Smooth muscle cell (in vitro differentiated cells): ENCODE measurements around the gene CNTNAP2. TPM values are rescaled to one million over a fixed set of nuclear protein-coding genes. Genes with fewer than 3 reads are reported as not detected.

Experiments used
- DNase-seq: peaks from one replicate; lab custom pipeline; 2025; ENCODE audit not compliant: unreplicated experiment; lab: John Stamatoyannopoulos, UW
- H2AFZ ChIP-seq: fragments of 200-600 bp; sonication (generic); 2 replicates; pipeline ENCODE4 v1.6.0; 2016; ENCODE audit warnings: antibody characterized with exemption, low read depth, mild to moderate bottlenecking
- H3F3A ChIP-seq: fragments of 200-600 bp; sonication (generic); 2 replicates; pipeline ENCODE4 v1.6.0; 2017; ENCODE audit warnings: antibody characterized with exemption, low read depth
- H3K27ac ChIP-seq: fragments of 200-600 bp; sonication (generic); 2 replicates; pipeline ENCODE4 v1.5.1; 2016; ENCODE audit warnings: low read depth, mild to moderate bottlenecking
- H3K27me3 ChIP-seq: fragments of 200-600 bp; sonication (generic); 2 replicates; pipeline ENCODE4 v1.6.1; 2016; ENCODE audit warnings: low read depth, mild to moderate bottlenecking
- H3K36me3 ChIP-seq: fragments of 200-600 bp; sonication (generic); 2 replicates; pipeline ENCODE4 v1.5.1; 2016; ENCODE audit warnings: low read depth
- H3K4me1 ChIP-seq: fragments of 200-600 bp; sonication (generic); 2 replicates; pipeline ENCODE4 v1.5.1; 2016; ENCODE audit warnings: low read depth
- H3K4me2 ChIP-seq: fragments of 200-600 bp; sonication (generic); 2 replicates; pipeline ENCODE4 v1.6.0; 2016; ENCODE audit warnings: mild to moderate bottlenecking
- H3K4me3 ChIP-seq: fragments of 200-600 bp; sonication (generic); 2 replicates; pipeline ENCODE4 v1.5.1; 2016; ENCODE audit warnings: mild to moderate bottlenecking
- H3K79me2 ChIP-seq: fragments of 200-600 bp; sonication (generic); 2 replicates; pipeline ENCODE4 v1.6.0; 2016; ENCODE audit warnings: low read depth, mild to moderate bottlenecking
- H3K9ac ChIP-seq: fragments of 200-600 bp; sonication (generic); 2 replicates; pipeline ENCODE4 v1.6.0; 2016; ENCODE audit warnings: low read depth
- H3K9me3 ChIP-seq: fragments of 200-600 bp; sonication (generic); replicated peaks from 2 replicates; pipeline ENCODE4 v1.5.1; 2016; ENCODE audit warnings: low read depth
- H4K20me1 ChIP-seq: fragments of 200-600 bp; sonication (generic); 2 replicates; pipeline ENCODE4 v1.6.0; 2016; ENCODE audit warnings: low read depth
- WGBS: methylation state at CpG from one replicate; pipeline ENCODE4 v1.1.7; 2016; ENCODE audit warnings: low lambda C conversion rate; 5-methylcytosine and 5-hydroxymethylcytosine counted together
- polyA plus RNA-seq: library from polyadenylated mRNA; unstranded; fragments of >200 nt; fragmentation: Nextera tagmentation; extraction: Ambion mirVana; gene quantifications from 2 replicates; pipeline ENCODE4 v1.2.1, GENCODE V29; 2016
- total RNA-seq: library from RNA; depleted of rRNA; stranded (reverse); fragments of >200 nt; gene quantifications from 2 replicates; pipeline ENCODE4 v1.2.3, GENCODE V29; 2014
- TF ChIP-seq, protein P1 (sequence below): fragments of 200-600 bp; sonication (generic); IDR thresholded peaks from 2 replicates; pipeline ENCODE4 v1.5.1; 2017; ENCODE audit warnings: borderline replicate concordance, mild to moderate bottlenecking, antibody characterized with exemption; ENCODE audit not compliant: insufficient read depth, poor library complexity, severe bottlenecking

Gene CNTNAP2
- total and polyA plus RNA-seq, 2 experiments from 2014 or later = 1.7 to 9.0 TPM

DNA sequence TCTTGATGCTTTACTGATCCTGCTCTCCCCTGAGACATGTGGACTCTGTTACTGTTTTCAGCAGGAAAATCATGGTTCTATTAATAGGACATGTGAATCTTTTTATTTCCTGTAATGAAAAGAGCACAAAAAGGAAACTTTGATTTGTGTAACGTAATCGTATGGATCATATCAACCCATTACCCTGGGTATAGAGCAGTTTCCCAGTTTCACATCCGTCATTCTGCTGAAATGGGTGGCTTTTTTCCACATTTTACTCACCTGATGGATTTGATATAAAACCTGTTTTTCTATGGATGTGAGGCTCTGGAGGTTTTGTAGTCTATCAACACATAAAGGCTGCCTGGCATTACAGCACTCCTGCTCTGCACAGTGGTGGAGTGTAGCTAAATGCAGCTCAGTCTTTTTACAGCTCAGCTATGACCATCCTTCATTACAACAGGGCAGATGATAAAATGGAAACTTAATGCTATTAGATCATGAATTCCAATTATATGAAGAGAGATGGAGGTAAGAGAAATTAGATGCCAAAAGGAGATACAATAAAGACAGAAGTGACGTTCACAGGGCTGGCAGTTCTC, 1987.6 kb downstream of the CNTNAP2 start:
- Histone ChIP-seq H3K27me3 (no peaks in the 10 kb centered on the region), H3K36me3 (no peaks in the 10 kb centered on the region), H3K79me2 (no peaks in the 10 kb centered on the region), H4K20me1 (no peaks in the 10 kb centered on the region), H3F3A (no peaks in the 10 kb centered on the region), H3K9me3 (no peaks in the 10 kb centered on the region), H2AFZ (no peak overlapping the region), H3K9ac (no peak overlapping the region), H3K4me2 (no peak overlapping the region), H3K4me1 (no peaks in the 10 kb centered on the region), H3K4me3 (no peak overlapping the region), H3K27ac (no peak overlapping the region)
- TF ChIP-seq, protein P1, sequence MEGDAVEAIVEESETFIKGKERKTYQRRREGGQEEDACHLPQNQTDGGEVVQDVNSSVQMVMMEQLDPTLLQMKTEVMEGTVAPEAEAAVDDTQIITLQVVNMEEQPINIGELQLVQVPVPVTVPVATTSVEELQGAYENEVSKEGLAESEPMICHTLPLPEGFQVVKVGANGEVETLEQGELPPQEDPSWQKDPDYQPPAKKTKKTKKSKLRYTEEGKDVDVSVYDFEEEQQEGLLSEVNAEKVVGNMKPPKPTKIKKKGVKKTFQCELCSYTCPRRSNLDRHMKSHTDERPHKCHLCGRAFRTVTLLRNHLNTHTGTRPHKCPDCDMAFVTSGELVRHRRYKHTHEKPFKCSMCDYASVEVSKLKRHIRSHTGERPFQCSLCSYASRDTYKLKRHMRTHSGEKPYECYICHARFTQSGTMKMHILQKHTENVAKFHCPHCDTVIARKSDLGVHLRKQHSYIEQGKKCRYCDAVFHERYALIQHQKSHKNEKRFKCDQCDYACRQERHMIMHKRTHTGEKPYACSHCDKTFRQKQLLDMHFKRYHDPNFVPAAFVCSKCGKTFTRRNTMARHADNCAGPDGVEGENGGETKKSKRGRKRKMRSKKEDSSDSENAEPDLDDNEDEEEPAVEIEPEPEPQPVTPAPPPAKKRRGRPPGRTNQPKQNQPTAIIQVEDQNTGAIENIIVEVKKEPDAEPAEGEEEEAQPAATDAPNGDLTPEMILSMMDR = no peak
- DNase-seq = no peak
- WGBS = 93% methylated on average over 4 of the region's 4 CpGs

DNA sequence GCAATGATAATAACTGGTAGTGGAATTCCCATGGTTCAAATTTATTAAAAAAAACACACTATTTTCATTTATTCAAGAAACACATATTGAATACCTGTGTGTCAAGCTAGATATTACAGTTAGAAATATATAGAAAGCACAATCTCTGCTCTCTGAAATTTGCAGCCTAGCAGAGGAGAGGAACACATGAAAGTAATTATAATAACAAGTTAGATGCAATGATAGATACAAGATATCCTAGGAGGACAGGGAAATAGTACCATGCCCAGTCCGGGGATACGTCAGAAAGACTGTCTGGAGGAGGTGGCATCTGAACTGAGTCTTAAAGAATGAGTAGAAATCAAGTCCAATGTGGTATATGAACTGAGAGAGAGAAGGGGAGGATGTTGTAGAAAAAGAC, 1988.3 kb downstream of the CNTNAP2 start:
- H3K9ac ChIP-seq = no peak overlapping the region
- no peak overlapping the region for H2AFZ ChIP-seq
- H4K20me1 ChIP-seq = no peaks in the 10 kb centered on the region
- no peaks in the 10 kb centered on the region for H3K9me3 ChIP-seq
- no peak overlapping the region for H3K4me3 ChIP-seq
- H3K79me2 ChIP-seq = no peaks in the 10 kb centered on the region
- H3K36me3 ChIP-seq = no peaks in the 10 kb centered on the region
- WGBS = 95% methylated on average over 2 of the region's 2 CpGs
- no peaks in the 10 kb centered on the region for H3F3A ChIP-seq
- no peaks in the 10 kb centered on the region for H3K27me3 ChIP-seq
- TF ChIP-seq, protein P1 = no peak
- no peaks in the 10 kb centered on the region for H3K4me1 ChIP-seq
- H3K4me2 ChIP-seq = no peak overlapping the region
- no peak for DNase-seq
- H3K27ac ChIP-seq = no peak overlapping the region

DNA sequence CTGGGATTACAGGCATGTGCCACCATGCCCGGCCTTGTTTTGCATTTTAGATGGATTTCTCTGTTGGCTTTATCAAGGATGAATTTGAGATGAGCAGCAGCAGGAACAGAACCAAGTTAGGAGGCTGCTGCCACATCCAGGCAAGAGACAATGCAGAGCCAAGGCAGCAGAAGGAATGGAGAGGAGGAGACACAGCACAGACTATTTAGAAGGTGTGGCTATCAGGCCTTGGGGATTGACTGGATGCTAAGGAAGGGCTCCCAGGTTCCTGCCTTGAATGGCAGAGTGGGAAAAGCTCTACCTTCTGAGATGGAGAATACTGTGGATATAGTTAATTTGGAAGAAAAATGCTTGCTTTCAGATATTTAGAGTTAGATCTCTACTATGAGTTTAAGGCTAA, 1989.3 kb downstream of the CNTNAP2 start:
- H3K27ac ChIP-seq = no peak overlapping the region
- WGBS = 85% methylated on average over 1 of the region's 1 CpG

More for the DNA sequence above, 1989.3 kb downstream of the CNTNAP2 start:
- no peak overlapping the region for H2AFZ ChIP-seq
- H3K36me3 ChIP-seq = no peaks in the 10 kb centered on the region
- TF ChIP-seq, protein P1 = no peak
- H3K79me2 ChIP-seq = no peaks in the 10 kb centered on the region
- H3K4me1 ChIP-seq = no peaks in the 10 kb centered on the region
- DNase-seq = no peak
- H3K9ac ChIP-seq = no peak overlapping the region
- H4K20me1 ChIP-seq = no peaks in the 10 kb centered on the region
- H3K27me3 ChIP-seq = no peaks in the 10 kb centered on the region
- H3K4me3 ChIP-seq = no peak overlapping the region
- H3K9me3 ChIP-seq = no peaks in the 10 kb centered on the region
- H3K4me2 ChIP-seq = no peak overlapping the region
- H3F3A ChIP-seq = no peaks in the 10 kb centered on the region
